PC-9 (cell line): Measurements from ENCODE around the gene APOC4.

ENCODE experiments used
- EZH2 ChIP-seq: fragments of 200-600 bp; sonication (generic); IDR thresholded peaks from 2 replicates; pipeline ENCODE4 v1.8.0; 2017; ENCODE audit warnings: antibody characterized with exemption, low read depth
- TF ChIP-seq, protein P1 (sequence below): fragments of 200-600 bp; sonication (generic); conservative IDR thresholded peaks from 2 replicates; pipeline ENCODE4 v1.6.1; 2017; ENCODE audit warnings: mixed run types, antibody characterized with exemption, mild to moderate bottlenecking, moderate library complexity

DNA sequence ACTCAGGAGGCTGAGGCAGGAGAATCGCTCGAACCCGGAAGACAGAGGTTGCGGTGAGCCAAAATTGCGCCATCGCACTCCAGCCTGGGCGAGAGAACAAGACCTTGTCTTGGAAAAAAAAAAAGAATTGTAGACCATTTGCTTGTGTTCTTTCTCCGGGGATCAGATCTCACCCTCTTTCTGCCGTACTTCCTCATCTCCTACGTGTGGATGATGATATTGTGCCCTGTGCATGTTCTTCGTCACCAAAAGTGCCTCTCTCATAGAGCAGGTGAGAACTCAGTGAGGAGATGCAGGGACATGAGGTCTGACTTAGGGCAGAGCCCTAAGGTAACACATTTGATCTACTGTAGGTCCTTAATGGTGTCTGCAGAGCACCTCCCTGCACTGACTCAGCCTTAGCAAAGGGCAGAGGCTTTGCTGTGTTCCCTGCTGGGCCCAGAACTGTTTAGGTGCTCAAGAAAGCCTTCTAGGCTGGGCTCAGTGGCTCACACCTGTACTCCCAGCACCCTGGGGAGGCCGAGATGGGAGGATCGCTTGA, 5.1 kb downstream of the APOC4 start:
- TF ChIP-seq, protein P1, sequence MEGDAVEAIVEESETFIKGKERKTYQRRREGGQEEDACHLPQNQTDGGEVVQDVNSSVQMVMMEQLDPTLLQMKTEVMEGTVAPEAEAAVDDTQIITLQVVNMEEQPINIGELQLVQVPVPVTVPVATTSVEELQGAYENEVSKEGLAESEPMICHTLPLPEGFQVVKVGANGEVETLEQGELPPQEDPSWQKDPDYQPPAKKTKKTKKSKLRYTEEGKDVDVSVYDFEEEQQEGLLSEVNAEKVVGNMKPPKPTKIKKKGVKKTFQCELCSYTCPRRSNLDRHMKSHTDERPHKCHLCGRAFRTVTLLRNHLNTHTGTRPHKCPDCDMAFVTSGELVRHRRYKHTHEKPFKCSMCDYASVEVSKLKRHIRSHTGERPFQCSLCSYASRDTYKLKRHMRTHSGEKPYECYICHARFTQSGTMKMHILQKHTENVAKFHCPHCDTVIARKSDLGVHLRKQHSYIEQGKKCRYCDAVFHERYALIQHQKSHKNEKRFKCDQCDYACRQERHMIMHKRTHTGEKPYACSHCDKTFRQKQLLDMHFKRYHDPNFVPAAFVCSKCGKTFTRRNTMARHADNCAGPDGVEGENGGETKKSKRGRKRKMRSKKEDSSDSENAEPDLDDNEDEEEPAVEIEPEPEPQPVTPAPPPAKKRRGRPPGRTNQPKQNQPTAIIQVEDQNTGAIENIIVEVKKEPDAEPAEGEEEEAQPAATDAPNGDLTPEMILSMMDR = no peak
- TF ChIP-seq EZH2 = no peak
